Activated T-cell treated with anti-CD3 and anti-CD28 coated beads for 48 hours (primary cell): Measurements from ENCODE around the gene RANBP3.
"Not testable (repeated sequence)": the region's sequence is repeated elsewhere in the genome, so short reads cannot be mapped to it uniquely, and the experiment has no call there.

Experiments
- DNase-seq: peaks from one replicate; pipeline ENCODE4 v3.0.0-alpha.2; 2020; ENCODE audit warnings: low read depth

Gene RANBP3

GRCh38 chr19:5987077-5987818 lies 9.3 kb upstream of the RANBP3 start:
- peak; percentile 52 for DNase-seq

GRCh38 chr19:5985837-5986236 lies 7.9 kb upstream of the RANBP3 start:
- not testable (repeated sequence) for DNase-seq

- DNase-seq = no peak
These were observed 7.3 kb upstream of the RANBP3 start for GRCh38 chr19:5985098-5985783.

GRCh38 chr19:5984600-5984999 lies 6.7 kb upstream of the RANBP3 start:
- DNase-seq = no peak

- DNase-seq = no peak
These were observed 5.5 kb upstream of the RANBP3 start for GRCh38 chr19:5983367-5983955.

- no peak for DNase-seq
These were observed 939 bp upstream of the RANBP3 start for GRCh38 chr19:5978606-5979552.

GRCh38 chr19:5977222-5977784 lies 637 bp downstream of the RANBP3 start:
- DNase-seq = no peak

- DNase-seq = no peak
These were observed 1.2 kb downstream of the RANBP3 start for GRCh38 chr19:5976768-5977167.

- DNase-seq = no peak
These were observed 2.6 kb downstream of the RANBP3 start for GRCh38 chr19:5975388-5975728.

GRCh38 chr19:5974721-5975387 lies 3.1 kb downstream of the RANBP3 start:
- no peak for DNase-seq

- DNase-seq = no peak
These were observed 3.9 kb downstream of the RANBP3 start for GRCh38 chr19:5973867-5974635.

GRCh38 chr19:5973376-5973775 lies 4.6 kb downstream of the RANBP3 start:
- DNase-seq = no peak

GRCh38 chr19:5972355-5972731 lies 5.6 kb downstream of the RANBP3 start:
- DNase-seq = no peak

- DNase-seq = no peak
These were observed 6.1 kb downstream of the RANBP3 start for GRCh38 chr19:5971714-5972354.

- no peak for DNase-seq
These were observed 8.5 kb downstream of the RANBP3 start for GRCh38 chr19:5969476-5969875.

- no peak for DNase-seq
These were observed 9.2 kb downstream of the RANBP3 start for GRCh38 chr19:5968431-5969373.

GRCh38 chr19:5967994-5968430 lies 9.9 kb downstream of the RANBP3 start:
- peak; percentile 49 for DNase-seq

- DNase-seq = no peak
These were observed 10.4 kb downstream of the RANBP3 start for GRCh38 chr19:5967571-5967970.

- DNase-seq = no peak
These were observed 11.0 kb downstream of the RANBP3 start for GRCh38 chr19:5966941-5967340.
